HEK293 (cell line): ENCODE data around the gene DGCR2.

ENCODE experiments used
- CTCF ChIP-seq: fragments of 450-650 bp; formaldehyde crosslinking; IDR thresholded peaks from 2 replicates; pipeline ENCODE4 v1.5.1; 2016; ENCODE audit warnings: missing biosample characterization, missing genetic modification characterization
- IKZF3 ChIP-seq: fragments of 450-650 bp; IDR thresholded peaks from 2 replicates; pipeline ENCODE4 v1.5.0; 2018; ENCODE audit warnings: missing biosample characterization, mild to moderate bottlenecking, missing genetic modification characterization, moderate library complexity
- MZF1 ChIP-seq: fragments of 450-650 bp; formaldehyde crosslinking; IDR thresholded peaks from 2 replicates; pipeline ENCODE4 v1.5.1; 2017; ENCODE audit warnings: missing biosample characterization, missing genetic modification characterization, borderline replicate concordance
- PBX3 ChIP-seq: sonication (generic); formaldehyde crosslinking; IDR thresholded peaks from 2 replicates; pipeline ENCODE4 v1.8.1; 2022; ENCODE audit warnings: mild to moderate bottlenecking, moderate library complexity, missing genetic modification reagents
- SALL2 ChIP-seq: fragments of 450-650 bp; formaldehyde crosslinking; IDR thresholded peaks from 2 replicates; pipeline ENCODE4 v1.5.0; 2017; ENCODE audit warnings: missing biosample characterization, mild to moderate bottlenecking, missing genetic modification characterization, borderline replicate concordance
- ZBTB11 ChIP-seq: fragments of 450-650 bp; formaldehyde crosslinking; conservative IDR thresholded peaks from 2 replicates; pipeline ENCODE4 v1.5.1; 2016; ENCODE audit warnings: low read depth, missing biosample characterization, missing genetic modification characterization
- ZNF311 ChIP-seq: fragments of 450-650 bp; formaldehyde crosslinking; IDR thresholded peaks from 2 replicates; pipeline ENCODE4 v1.5.1; 2017; ENCODE audit warnings: missing biosample characterization, missing genetic modification characterization, borderline replicate concordance
- TF ChIP-seq, protein P1 (sequence below): fragments of 450-650 bp; formaldehyde crosslinking; IDR thresholded peaks from 2 replicates; pipeline ENCODE4 v1.5.1; 2016; ENCODE audit warnings: missing biosample characterization, missing genetic modification characterization
- TF ChIP-seq, protein P2 (sequence below): fragments of 450-650 bp; IDR thresholded peaks from 2 replicates; pipeline ENCODE4 v1.5.1; 2018; ENCODE audit warnings: missing biosample characterization, missing genetic modification characterization
- TF ChIP-seq, protein P3 (sequence below): fragments of 450-650 bp; formaldehyde crosslinking; IDR thresholded peaks from 2 replicates; pipeline ENCODE4 v1.5.1; 2017; ENCODE audit warnings: missing biosample characterization, missing genetic modification characterization

GRCh38 chr22:19123936-19124335 is 1.7 kb upstream of the DGCR2 start:
- no peak for TF ChIP-seq ZNF311 (tag by site-specific recombination)
- no peak for TF ChIP-seq CTCF (tag by site-specific recombination)
- no peak for TF ChIP-seq ZBTB11
- TF ChIP-seq MZF1 (tag by site-specific recombination), result no peak
- no peak for TF ChIP-seq SALL2 (tag by site-specific recombination)
- TF ChIP-seq, protein P1, sequence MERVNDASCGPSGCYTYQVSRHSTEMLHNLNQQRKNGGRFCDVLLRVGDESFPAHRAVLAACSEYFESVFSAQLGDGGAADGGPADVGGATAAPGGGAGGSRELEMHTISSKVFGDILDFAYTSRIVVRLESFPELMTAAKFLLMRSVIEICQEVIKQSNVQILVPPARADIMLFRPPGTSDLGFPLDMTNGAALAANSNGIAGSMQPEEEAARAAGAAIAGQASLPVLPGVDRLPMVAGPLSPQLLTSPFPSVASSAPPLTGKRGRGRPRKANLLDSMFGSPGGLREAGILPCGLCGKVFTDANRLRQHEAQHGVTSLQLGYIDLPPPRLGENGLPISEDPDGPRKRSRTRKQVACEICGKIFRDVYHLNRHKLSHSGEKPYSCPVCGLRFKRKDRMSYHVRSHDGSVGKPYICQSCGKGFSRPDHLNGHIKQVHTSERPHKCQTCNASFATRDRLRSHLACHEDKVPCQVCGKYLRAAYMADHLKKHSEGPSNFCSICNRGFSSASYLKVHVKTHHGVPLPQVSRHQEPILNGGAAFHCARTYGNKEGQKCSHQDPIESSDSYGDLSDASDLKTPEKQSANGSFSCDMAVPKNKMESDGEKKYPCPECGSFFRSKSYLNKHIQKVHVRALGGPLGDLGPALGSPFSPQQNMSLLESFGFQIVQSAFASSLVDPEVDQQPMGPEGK (tag by site-specific recombination), result no peak
- no peak for TF ChIP-seq IKZF3 (tag by site-specific recombination)
- TF ChIP-seq, protein P2, sequence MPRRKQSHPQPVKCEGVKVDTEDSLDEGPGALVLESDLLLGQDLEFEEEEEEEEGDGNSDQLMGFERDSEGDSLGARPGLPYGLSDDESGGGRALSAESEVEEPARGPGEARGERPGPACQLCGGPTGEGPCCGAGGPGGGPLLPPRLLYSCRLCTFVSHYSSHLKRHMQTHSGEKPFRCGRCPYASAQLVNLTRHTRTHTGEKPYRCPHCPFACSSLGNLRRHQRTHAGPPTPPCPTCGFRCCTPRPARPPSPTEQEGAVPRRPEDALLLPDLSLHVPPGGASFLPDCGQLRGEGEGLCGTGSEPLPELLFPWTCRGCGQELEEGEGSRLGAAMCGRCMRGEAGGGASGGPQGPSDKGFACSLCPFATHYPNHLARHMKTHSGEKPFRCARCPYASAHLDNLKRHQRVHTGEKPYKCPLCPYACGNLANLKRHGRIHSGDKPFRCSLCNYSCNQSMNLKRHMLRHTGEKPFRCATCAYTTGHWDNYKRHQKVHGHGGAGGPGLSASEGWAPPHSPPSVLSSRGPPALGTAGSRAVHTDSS (tag by site-specific recombination), result no peak
- TF ChIP-seq, protein P3, sequence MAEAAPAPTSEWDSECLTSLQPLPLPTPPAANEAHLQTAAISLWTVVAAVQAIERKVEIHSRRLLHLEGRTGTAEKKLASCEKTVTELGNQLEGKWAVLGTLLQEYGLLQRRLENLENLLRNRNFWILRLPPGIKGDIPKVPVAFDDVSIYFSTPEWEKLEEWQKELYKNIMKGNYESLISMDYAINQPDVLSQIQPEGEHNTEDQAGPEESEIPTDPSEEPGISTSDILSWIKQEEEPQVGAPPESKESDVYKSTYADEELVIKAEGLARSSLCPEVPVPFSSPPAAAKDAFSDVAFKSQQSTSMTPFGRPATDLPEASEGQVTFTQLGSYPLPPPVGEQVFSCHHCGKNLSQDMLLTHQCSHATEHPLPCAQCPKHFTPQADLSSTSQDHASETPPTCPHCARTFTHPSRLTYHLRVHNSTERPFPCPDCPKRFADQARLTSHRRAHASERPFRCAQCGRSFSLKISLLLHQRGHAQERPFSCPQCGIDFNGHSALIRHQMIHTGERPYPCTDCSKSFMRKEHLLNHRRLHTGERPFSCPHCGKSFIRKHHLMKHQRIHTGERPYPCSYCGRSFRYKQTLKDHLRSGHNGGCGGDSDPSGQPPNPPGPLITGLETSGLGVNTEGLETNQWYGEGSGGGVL, result no peak
- TF ChIP-seq PBX3 (CRISPR knock-in tag), result no peak
